ENCODE measurements around the gene FAM20C. TPM values are rescaled to one million over a fixed set of nuclear protein-coding genes. Genes with fewer than 3 reads are reported as not detected.

FAM20C gene
- total and polyA plus RNA-seq, 10 of the 15 experiments (the other 5 are each of a cell fraction or from before 2014, with no cell fraction given): 0.44 TPM; not detected in 9

DNA sequence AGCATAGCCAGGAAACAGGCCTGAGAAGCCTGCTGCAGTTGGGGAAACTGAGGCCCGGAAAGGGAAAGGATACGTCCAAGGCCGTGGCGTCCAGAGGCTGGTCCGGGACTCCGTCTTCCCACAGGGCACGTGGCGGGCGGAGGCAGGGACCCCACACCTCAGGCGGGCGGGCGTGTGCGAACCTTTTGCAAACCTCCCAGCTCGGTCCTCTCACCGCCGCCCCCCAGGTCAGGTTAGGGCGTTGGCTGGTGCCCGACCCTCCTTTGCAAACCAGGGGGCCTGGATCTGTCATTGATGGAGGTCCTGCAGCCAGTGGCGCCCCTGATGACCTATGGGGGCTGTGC, 19.3 kb downstream of the FAM20C start:
- 77% methylated on average over 19 of the region's 19 CpGs for WGBS (ENCODE audit: insufficient coverage, insufficient replicate concordance, low lambda C conversion rate, missing lambda C conversion rate)
- Histone ChIP-seq H3K4me3 (no peak overlapping the region), H3K27me3 (replicated peaks in 1 of 2; ENCODE audit: control insufficient read depth in 2 of 2, insufficient read depth in 2 of 2, low read length in 1 of 2) (no peaks in the 10 kb centered on the region), H3K79me2 (ENCODE audit: control insufficient read depth, insufficient read depth, low read length) (no peaks in the 10 kb centered on the region), H3K36me3 (ENCODE audit: control insufficient read depth in 2 of 2, insufficient read depth in 2 of 2, low read length in 1 of 2) (no peaks in the 10 kb centered on the region), H3K4me1 (ENCODE audit: control insufficient read depth, insufficient read depth, low read length) (no peaks in the 10 kb centered on the region), H3K9me3 (replicated peaks; ENCODE audit: control insufficient read depth, insufficient read depth, low read length) (no peaks in the 10 kb centered on the region; the same call in 2 of the 3 replicates), H3K27ac (ENCODE audit: control insufficient read depth, insufficient read depth) (no peak overlapping the region), H4K20me1 (ENCODE audit: control insufficient read depth, insufficient read depth) (no peaks in the 10 kb centered on the region), H2AFZ (ENCODE audit: control insufficient read depth, low read depth, low read length) (no peak overlapping the region), H3K4me2 (ENCODE audit: control insufficient read depth, insufficient read depth) (no peak overlapping the region), H3K9ac (ENCODE audit: control insufficient read depth, insufficient read depth, low read length) (no peak overlapping the region)
- ChIA-PET RAD21 (ENCODE audit: unreplicated experiment) (no interaction called here), SMC1A (ENCODE audit: uncharacterized antibody, unreplicated experiment) (no interaction called here), POLR2A (no interaction called here), CTCF (no interaction called here)
- DNase-seq (ENCODE audit: low read depth, low spot score) (no peak), FAIRE-seq (no peak), ATAC-seq (no peak)
- BruUV-seq (replicated peaks): no TSS peak
- in situ Hi-C loops (cut with MboI) (no loop called here), intact Hi-C loops (cut with micrococcal nuclease; ENCODE audit: unreplicated experiment) (no loop called here)
- no peak for TF ChIP-seq FOS (IDR thresholded peaks at IDR 0.05; ENCODE audit: borderline replicate concordance, extremely low read depth, insufficient read length)
- TF ChIP-seq BRCA1 (IDR thresholded peaks at IDR 0.05; ENCODE audit: low read depth, low read length): no peak

DNA sequence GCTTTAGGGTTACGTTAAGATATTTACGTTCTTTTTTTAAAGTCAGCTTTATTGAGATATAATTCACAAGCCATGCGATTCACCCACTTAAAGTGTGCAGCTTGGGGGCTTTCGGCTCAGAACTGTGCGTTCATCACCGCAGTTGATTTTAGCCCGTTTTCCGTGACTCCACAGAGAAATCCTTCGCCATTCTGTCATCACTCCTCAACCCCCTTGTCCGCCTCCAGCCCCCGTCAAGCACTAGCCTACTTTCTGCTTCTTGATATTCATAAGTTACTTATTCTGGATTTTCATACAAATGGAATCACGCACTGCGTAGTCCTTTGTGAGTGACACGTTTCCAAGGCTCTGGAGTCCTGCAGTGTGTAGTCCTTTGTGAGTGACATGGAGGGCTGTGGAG, 20.4 kb downstream of the FAM20C start:
- no TSS peak for BruUV-seq (replicated peaks)
- DNase-seq (ENCODE audit: low read depth, low spot score) (no peak), FAIRE-seq (no peak), ATAC-seq (no peak)
- H2AFZ ChIP-seq (ENCODE audit: control insufficient read depth, low read depth, low read length): no peak overlapping the region
- SMC1A ChIA-PET (ENCODE audit: uncharacterized antibody, unreplicated experiment): no interaction called here
- RAD21 ChIA-PET (ENCODE audit: unreplicated experiment): no interaction called here
- H3K9ac ChIP-seq (ENCODE audit: control insufficient read depth, insufficient read depth, low read length): no peak overlapping the region
- intact Hi-C loops (cut with micrococcal nuclease; ENCODE audit: unreplicated experiment) (no loop called here), in situ Hi-C loops (cut with MboI) (no loop called here)
- POLR2A ChIA-PET: no interaction called here
- H3K79me2 ChIP-seq (ENCODE audit: control insufficient read depth, insufficient read depth, low read length): no peaks in the 10 kb centered on the region
- H3K4me3 ChIP-seq: no peak overlapping the region
- CTCF ChIA-PET: no interaction called here
- no peak overlapping the region for H3K27ac ChIP-seq (ENCODE audit: control insufficient read depth, insufficient read depth)
- no peaks in the 10 kb centered on the region for H4K20me1 ChIP-seq (ENCODE audit: control insufficient read depth, insufficient read depth)
- H3K4me2 ChIP-seq (ENCODE audit: control insufficient read depth, insufficient read depth): no peak overlapping the region
- WGBS (ENCODE audit: insufficient coverage, insufficient replicate concordance, low lambda C conversion rate, missing lambda C conversion rate): 78% methylated on average over 13 of the region's 14 CpGs
- TF ChIP-seq NR2C2 (IDR thresholded peaks at IDR 0.05; ENCODE audit: borderline replicate concordance, control insufficient read depth, insufficient read length, low read depth) (no peak), FOXK2 (IDR thresholded peaks at IDR 0.05) (no peak), MYB (IDR thresholded peaks at IDR 0.05; ENCODE audit: borderline replicate concordance, low read depth, low read length) (no peak), SP1 (IDR thresholded peaks at IDR 0.05; ENCODE audit: low read depth, low read length) (no peak)
- no peaks in the 10 kb centered on the region for H3K4me1 ChIP-seq (ENCODE audit: control insufficient read depth, insufficient read depth, low read length)
- no peaks in the 10 kb centered on the region for H3K27me3 ChIP-seq (replicated peaks in 1 of 2; ENCODE audit: control insufficient read depth in 2 of 2, insufficient read depth in 2 of 2, low read length in 1 of 2)
- no peaks in the 10 kb centered on the region for H3K36me3 ChIP-seq (ENCODE audit: control insufficient read depth in 2 of 2, insufficient read depth in 2 of 2, low read length in 1 of 2)
- no peaks in the 10 kb centered on the region; the same call in 2 of the 3 replicates for H3K9me3 ChIP-seq (replicated peaks; ENCODE audit: control insufficient read depth, insufficient read depth, low read length)
